Stimulated activated CD4-positive, alpha-beta T cell treated with anti-CD3 and anti-CD28 coated beads, Interleukin-4, amount 100 ng/mL, for 4 hours (primary cell): ENCODE measurements around the gene RTCB.
"Not testable (repeated sequence)": the region's sequence is repeated elsewhere in the genome, so short reads cannot be mapped to it uniquely, and the experiment has no call there.

Experiments used
- DNase-seq, 2 experiments: peaks; one replicate each; pipeline ENCODE4 v3.0.0-alpha.2; 2020

RTCB gene

GRCh38 chr22:32385681-32386080 lies 26.4 kb downstream of the RTCB start:
- no peak for DNase-seq

DNA sequence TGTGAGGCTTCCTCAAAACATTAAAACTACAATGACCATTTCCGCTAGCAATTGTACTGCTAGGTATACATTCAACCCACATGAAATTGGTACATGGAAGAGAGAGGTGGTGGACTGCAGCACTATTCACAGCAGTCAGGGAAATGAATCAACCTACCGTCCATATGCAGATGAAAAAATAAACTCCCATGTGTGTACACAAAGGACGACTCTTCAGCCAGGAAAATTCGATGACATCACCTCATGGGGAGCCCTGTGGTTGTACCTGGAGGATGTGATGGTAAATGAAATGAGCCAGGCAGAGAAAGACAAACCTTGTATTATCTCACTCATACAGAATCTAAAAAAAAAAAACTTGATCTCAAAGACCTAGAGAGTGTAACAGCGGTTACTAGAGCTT lies 31.1 kb downstream of the RTCB start:
- DNase-seq, result no peak

DNA sequence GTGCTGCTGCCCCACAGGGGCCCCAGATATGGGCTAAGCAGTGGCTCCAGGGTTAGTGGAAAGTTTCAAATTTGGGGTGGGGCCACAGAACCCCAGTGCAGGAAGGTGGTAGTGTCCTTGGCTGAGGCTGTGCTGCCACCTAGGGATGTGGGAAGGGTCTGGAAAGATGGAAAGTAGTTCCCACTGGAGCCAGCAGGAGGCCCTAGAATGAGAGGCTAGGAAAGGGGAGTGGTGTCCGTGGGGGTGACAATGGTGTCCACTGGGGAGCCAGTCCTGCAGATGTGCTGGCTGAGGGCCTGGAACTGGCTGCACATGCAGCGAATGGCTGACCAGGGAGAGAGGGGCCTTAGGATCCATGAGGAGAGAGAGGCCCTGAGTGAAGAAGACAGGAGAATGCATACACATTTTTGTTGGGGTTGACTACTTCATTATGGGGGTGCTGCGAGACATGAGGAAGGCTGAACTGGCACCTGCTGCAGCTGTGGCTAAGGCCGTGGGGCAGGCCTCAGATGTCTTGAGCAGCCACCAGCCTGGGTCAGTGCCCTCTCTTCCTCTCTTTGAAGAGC lies 33.3 kb downstream of the RTCB start:
- DNase-seq, result no peak

GRCh38 chr22:32376681-32377080 lies 35.4 kb downstream of the RTCB start:
- no peak for DNase-seq

- no peak for DNase-seq
These were observed 36.2 kb downstream of the RTCB start for GRCh38 chr22:32375678-32376450.

DNA sequence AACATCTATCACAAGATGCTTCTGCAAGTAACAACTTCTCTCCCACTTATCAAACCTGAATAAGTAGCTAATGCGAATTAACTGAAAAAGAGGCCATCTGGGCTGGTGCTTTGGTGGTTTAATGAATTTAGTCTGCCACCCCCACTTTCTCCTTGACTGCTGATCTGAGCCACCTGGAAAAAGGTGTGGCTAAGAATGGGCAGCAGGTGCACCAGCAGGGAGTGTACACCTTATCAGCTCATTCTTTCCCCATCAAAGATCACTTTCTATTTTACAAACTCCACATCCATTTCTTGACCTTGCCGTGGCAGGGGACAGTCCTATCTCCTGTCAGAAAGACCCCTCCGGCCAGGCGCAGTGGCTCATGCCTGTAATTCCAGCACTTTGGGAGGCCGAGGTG lies 47.8 kb downstream of the RTCB start:
- no peak for DNase-seq

DNA sequence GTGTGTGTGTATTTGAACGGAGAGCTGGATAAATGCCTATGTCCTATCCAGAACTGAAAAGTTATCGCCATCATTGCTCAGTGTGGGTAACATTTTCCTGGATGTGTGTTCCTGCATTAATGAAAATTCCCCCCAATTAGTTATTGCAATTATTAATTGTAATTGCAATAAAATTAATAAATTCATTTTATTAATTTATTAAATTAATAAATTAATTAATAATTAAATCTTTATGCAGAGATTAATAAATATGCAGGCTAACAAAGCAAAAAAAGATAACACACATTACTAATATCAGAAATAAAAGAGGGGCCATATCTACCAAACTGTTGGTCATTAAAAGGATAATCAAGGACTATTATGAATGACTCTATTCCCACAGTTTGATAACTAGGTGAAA lies 50.8 kb downstream of the RTCB start:
- DNase-seq, result no peak

DNA sequence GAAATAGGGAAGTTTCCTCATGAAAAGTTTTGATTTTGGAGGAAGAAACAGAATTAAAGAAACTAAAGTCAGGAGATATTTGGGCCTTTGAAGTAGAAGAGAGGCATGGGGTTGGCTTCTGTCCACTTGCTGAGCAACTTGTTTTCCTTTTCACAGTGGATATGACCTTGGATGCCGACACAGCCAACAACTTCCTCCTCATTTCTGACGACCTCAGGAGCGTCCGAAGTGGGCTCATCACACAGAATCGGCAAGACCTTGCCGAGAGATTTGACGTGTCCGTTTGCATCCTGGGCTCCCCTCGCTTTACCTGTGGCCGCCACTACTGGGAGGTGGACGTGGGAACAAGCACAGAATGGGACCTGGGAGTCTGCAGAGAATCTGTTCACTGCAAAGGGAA lies 52.0 kb downstream of the RTCB start:
- DNase-seq, result not testable (repeated sequence)

DNA sequence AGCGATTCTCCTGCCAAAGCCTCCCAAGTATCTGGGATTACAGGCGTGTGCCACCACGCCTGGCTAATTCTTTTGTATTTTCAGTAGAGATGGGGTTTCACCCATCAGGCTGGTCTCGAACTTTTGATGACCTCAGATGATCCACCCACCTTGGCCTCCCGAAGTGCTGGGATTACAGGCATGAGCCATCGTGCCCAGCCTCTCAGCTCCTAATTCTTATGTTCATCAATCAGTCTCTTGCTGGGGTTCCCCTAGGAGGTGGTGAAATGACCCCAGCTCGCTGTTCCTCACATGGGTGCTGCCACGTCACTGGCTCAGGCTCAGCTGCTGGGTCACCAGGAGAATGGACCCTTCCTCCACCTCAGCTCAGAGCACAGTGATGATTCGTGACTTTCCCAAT lies 54.5 kb downstream of the RTCB start, which contains the start of gene RFPL3:
TSS of gene RFPL3 (plus strand) at position 301 of the 400 bp plus-strand sequence. CDS start 205 bp downstream, outside the sequence.
- not testable (repeated sequence) for DNase-seq

DNA sequence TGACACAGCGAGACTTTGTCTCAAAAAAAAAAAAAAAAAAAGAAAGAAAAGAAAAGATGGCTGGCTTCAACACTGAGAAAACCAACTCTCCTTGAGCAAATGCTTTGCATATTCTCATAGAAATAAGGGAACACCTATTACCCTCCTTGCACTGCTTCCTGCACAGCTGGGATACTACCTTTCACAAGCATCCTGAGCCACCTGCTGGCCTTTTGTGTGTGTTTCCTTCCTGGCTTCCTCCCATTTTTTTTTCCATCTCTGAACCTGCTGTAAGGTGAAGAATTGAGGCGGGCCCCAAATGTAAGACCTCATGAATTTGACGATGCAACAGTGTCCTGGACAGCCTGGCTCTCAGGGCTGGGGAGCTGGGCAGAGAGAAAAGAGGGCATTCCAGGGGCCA lies 56.3 kb downstream of the RTCB start:
- no peak for DNase-seq

DNA sequence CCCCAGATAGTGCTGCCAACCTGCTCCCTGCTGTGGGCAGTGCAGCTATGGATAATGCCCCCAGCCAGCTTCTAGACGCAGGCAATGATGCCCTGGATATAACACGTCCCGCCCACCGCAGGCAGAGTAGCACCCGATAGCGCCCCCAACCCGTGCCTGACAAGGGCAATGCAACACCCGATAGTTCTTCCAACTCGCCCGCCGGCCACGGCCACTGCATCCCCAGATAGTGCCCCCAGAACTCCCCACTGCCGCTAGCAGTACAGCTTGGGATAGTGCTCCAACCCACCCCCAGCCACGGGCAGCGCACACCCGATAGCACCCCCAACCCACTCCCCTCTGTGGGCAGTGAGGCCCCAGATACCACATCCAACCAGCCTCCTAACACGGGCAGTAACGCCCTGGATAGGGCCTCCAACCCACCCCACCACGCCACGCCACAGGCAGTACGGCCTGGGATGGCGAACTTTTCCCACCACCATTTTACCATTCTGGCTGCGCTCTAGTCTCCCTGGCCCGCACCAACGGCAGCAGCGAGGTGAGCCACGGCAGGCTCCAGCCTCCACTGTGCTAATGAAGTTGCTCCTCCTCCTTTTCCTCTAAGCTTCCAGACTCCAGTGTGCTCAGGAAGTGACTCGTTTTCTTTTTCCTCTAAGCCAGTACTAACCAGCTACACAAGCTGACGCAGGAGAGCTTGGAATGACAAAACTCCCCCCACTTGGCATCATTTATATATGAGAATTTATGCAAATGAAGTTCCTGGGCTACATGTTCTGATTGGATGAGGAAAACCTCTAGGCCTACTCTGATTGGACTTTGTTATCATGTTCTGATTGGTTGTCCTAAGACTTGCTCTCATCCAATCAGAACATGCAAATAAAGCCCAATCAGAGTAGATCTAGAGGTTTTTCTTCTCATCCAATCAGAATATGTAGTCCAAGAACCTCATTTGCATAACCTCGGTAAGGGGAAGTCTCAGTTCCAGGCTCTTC lies 57.4 kb downstream of the RTCB start:
- no peak for DNase-seq

DNA sequence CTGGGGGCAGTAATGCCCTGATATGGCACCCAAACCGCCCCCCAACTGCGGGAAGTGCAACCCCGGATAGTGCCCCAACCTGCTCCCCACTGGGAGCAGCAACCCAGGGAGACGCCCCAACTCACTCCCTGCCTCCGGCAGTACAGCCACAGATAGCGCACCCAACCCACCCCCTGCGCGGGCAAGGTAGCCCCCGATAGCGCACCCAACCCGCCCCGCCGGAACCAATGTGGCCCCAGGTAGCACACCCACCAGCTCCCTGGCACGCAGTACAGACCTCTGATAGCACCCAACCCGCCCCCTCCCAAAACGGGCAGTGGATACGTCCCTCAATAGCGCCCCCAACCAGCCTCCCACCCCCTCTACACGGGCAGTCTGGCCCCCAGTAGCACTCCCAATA lies 58.2 kb downstream of the RTCB start:
- DNase-seq, result no peak

- no peak for DNase-seq
These were observed 58.8 kb downstream of the RTCB start for GRCh38 chr22:32353292-32353691.

GRCh38 chr22:32352681-32353080 lies 59.4 kb downstream of the RTCB start:
- DNase-seq, result no peak

DNA sequence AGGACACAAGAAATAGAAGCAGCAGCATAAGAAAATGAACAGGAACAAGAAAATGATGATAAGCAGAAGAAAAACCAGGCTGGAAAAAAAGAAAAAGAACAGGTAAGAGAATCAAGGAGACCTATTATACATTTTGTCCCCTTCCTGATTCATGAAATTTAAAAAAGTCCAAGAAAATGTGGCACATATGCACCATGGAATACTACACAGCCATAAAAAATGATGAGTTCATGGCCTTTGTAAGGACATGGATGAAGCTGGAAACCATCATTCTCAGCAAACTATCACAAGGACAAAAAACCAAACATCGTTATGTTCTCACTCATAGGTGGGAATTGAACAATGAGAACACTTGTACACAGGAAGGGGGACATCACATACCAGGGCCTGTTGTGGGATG lies 60.2 kb downstream of the RTCB start:
- DNase-seq, result not testable (repeated sequence)

- no peak for DNase-seq
These were observed 63.9 kb downstream of the RTCB start for GRCh38 chr22:32348031-32348611.

- no peak for DNase-seq
These were observed 68.1 kb downstream of the RTCB start for GRCh38 chr22:32343941-32344340.

DNA sequence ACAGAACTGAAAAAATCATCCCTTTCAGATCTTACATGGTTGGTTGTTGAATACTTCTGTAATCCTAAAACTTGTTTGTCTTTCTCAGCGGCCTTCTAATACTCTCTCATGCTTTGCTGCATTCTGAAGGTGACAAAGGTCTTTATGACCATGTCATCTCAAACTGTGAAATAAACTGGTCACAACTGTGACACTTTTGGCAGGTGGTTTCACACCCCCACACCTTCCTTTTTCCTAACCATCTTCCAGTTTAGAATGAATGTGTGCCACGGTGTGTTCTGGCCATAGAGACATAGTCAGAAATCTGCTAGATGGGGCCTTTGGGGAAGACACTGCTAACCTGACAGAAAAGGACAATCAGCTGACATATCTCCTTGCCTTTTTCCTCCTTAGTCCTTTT lies 69.1 kb downstream of the RTCB start:
- no peak for DNase-seq

GRCh38 chr22:32341122-32341740 lies 70.8 kb downstream of the RTCB start:
- no peak for DNase-seq

DNA sequence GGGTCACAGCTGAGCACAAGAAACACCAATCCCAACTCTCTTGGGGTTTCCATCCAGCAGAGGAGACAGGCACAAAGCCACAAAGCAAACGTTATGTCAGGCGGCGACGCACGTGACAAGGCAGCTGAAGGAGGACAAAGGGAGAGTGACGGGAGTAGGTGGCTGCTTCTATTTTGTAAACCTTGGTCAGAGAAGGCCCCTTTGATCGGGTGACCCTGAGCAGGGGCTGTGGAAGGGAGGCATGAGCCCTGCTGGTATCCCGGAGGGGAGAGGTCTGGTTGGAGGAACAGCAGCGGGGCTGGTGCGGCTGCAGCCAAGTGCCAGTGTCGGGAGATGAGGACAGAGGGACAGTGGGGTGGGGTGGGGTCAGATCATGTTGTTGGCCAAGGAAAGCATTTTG lies 71.6 kb downstream of the RTCB start:
- DNase-seq, result no peak

DNA sequence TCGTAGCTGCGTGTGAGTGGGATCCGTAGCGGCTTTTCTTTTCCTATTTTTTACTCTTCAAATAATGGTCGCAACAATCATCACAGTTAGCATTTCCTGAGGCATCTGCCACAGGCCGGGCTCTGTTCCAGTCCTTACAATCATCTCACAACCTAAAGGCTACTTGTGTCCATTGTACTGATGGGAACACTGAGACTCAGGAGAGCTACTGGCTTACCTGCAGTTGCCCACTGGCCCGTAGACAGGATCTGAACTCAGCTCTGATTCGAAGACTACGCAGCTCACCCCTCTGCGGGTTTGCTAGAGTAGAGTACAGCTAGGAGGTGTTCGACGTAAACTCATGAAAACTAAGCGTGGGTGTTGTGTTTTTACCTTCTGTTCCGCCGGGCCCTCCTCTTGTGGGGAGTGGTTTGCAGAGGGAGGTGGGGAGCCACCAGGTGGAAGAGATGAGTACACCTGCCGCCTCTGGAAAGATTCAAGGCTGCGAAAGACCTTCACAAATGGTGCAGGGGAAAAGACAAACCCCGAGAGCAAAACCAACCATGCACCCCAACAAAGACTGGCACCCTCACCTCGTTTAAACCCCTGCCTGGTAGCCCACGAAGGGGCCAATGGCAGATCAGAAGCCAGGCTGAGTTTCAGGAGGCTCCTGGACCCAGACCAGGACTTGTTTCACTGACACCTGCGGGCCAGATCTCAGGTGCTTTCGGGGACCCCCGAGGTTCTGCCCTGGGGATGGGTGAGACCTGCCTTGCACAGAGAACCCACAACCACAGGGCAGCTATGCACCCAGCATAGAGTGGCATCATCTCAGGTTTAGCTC lies 72.6 kb downstream of the RTCB start:
- DNase-seq, result no peak

DNA sequence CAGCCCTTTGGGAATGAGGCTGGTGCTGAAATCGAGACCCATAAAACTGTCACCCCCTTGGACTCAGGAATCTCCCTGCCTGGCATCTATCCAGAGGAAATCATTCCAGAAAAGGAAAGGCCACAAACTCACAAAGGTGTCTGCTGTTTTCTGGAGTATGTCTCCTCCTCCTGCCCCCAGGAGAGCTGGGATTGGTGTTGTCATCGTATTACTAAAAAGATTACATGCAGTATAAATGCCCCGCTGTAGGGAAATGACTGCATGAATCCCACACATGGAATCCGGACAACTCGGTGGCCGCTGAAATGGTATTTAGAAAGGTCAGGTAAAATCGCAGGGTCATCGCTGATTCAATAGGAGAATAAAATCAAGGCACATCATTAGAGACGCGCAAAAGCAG lies 73.3 kb downstream of the RTCB start:
- DNase-seq, result no peak
